HUES64 (cell line): ENCODE results near the gene OR5H15. TPM values are rescaled to one million over a fixed set of nuclear protein-coding genes. Genes with fewer than 3 reads are reported as not detected.
"Not testable (repeated sequence)": the region's sequence is repeated elsewhere in the genome, so short reads cannot be mapped to it uniquely, and the experiment has no call there.

ENCODE experiments used
- H3K27ac ChIP-seq: 2 replicates; pipeline ENCODE4 v1.7.0; 2013; ENCODE audit warnings: low read depth, low read length, inconsistent platforms
- H3K27me3 ChIP-seq: 2 replicates; pipeline ENCODE4 v1.6.1; 2013; ENCODE audit warnings: mild to moderate bottlenecking, low read length; ENCODE audit not compliant: insufficient read depth
- H3K36me3 ChIP-seq: 2 replicates; pipeline ENCODE4 v1.6.1; 2013; ENCODE audit warnings: mild to moderate bottlenecking, low read length; ENCODE audit not compliant: insufficient read depth
- H3K4me1 ChIP-seq: 2 replicates; pipeline ENCODE4 v1.6.1; 2013; ENCODE audit warnings: mild to moderate bottlenecking, low read length, moderate library complexity; ENCODE audit not compliant: insufficient read depth
- H3K4me3 ChIP-seq: 2 replicates; pipeline ENCODE4 v1.5.1; 2013; ENCODE audit warnings: mild to moderate bottlenecking, low read length, moderate library complexity
- H3K9ac ChIP-seq: 2 replicates; pipeline ENCODE4 v1.6.1; 2013; ENCODE audit warnings: mild to moderate bottlenecking, low read depth, low read length
- H3K9me3 ChIP-seq: 2 replicates; pipeline ENCODE4 v1.6.1; 2013; ENCODE audit warnings: low read depth, low read length; ENCODE audit not compliant: insufficient read depth
- WGBS: fragments of 150-250, 120-280 bp; methylation state at CpG from one replicate; pipeline ENCODE4 v1.1.7; 2013; ENCODE audit warnings: missing lambda C conversion rate; 5-methylcytosine and 5-hydroxymethylcytosine counted together
- polyA plus RNA-seq, 2 experiments: library from polyadenylated mRNA; stranded (reverse); fragments of 50-300 nt; gene quantifications; one replicate each; pipeline ENCODE4 v1.2.3, GENCODE V29; 2013

Gene OR5H15
- not detected for polyA plus RNA-seq (2013, experiment 1 of 2)
- not detected for polyA plus RNA-seq (2013, experiment 2 of 2)

- no peaks in the 10 kb centered on the region for H3K4me1 ChIP-seq
These were observed at the start of gene OR5H15 for GRCh38 chr3:98166396-98166795. TSS of gene OR5H15 (plus strand) at chr3:98166696. CDS start at chr3:98168700, 2,004 bp downstream.

GRCh38 chr3:98130421-98130820 is 36.1 kb upstream of the OR5H15 start, which contains the start of gene OR5H1:
TSS of gene OR5H1 (plus strand) at chr3:98130721. CDS start at chr3:98132698, 1,977 bp downstream.
- Histone ChIP-seq H3K27me3 (no peaks in the 10 kb centered on the region), H3K4me3 (no peak within 1 kb of the TSS), H3K36me3 (no peaks in the 10 kb centered on the region), H3K27ac (no peak within 1 kb of the TSS), H3K9me3 (no peaks in the 10 kb centered on the region), H3K9ac (no peak within 1 kb of the TSS), H3K4me1 (no peaks in the 10 kb centered on the region)
- WGBS, result no CpG with 5 or more reads among the region's 1 CpG

More at GRCh38 chr3:98166396-98166795, at the start of gene OR5H15:
- Histone ChIP-seq H3K36me3 (no peaks in the 10 kb centered on the region), H3K27me3 (no peaks in the 10 kb centered on the region), H3K9ac (no peak within 1 kb of the TSS), H3K27ac (no peak within 1 kb of the TSS), H3K4me3 (no peak within 1 kb of the TSS), H3K9me3 (no peaks in the 10 kb centered on the region)
- no CpG with 5 or more reads among the region's 3 CpGs for WGBS

- WGBS, result 100% methylated on average over 1 of the region's 3 CpGs
These were observed 29.9 kb upstream of the OR5H15 start for GRCh38 chr3:98136631-98137030.

GRCh38 chr3:98137826-98138557 is 28.5 kb upstream of the OR5H15 start:
- not testable (repeated sequence) for H3K27ac ChIP-seq, H3K9me3 ChIP-seq, H3K4me1 ChIP-seq, H3K4me3 ChIP-seq, H3K36me3 ChIP-seq, H3K27me3 ChIP-seq, H3K9ac ChIP-seq
- 93% methylated on average over 19 of the region's 23 CpGs for WGBS

More at GRCh38 chr3:98136631-98137030, 29.9 kb upstream of the OR5H15 start:
- H3K27me3 ChIP-seq, result no peaks in the 10 kb centered on the region
- no peaks in the 10 kb centered on the region for H3K9me3 ChIP-seq
- H3K4me1 ChIP-seq, result peaks cover 7% of the 10 kb centered on the region
- H3K4me3 ChIP-seq, result no peak overlapping the region
- H3K9ac ChIP-seq, result no peak overlapping the region
- H3K36me3 ChIP-seq, result no peaks in the 10 kb centered on the region
- H3K27ac ChIP-seq, result no peak overlapping the region

GRCh38 chr3:98140531-98140930 is 26.0 kb upstream of the OR5H15 start:
- Histone ChIP-seq H3K4me1 (peaks cover 7% of the 10 kb centered on the region), H3K36me3 (no peaks in the 10 kb centered on the region), H3K27me3 (no peaks in the 10 kb centered on the region), H3K4me3 (no peak overlapping the region), H3K27ac (no peak overlapping the region), H3K9me3 (no peaks in the 10 kb centered on the region), H3K9ac (no peak overlapping the region)

- H3K9ac ChIP-seq, result no peak within 1 kb of the TSS
- WGBS, result 100% methylated on average over 1 of the region's 1 CpG
These were observed 19.3 kb upstream of the OR5H15 start, which contains the start of gene OR5H14 for GRCh38 chr3:98147179-98147578. TSS of gene OR5H14 (plus strand) at chr3:98147479. CDS start at chr3:98149386, 1,907 bp downstream.

GRCh38 chr3:98148751-98149150 is 17.7 kb upstream of the OR5H15 start:
- Histone ChIP-seq H3K4me1 (no peaks in the 10 kb centered on the region), H3K36me3 (no peaks in the 10 kb centered on the region), H3K27ac (no peak overlapping the region), H3K9me3 (0 out of 2 replicates have a peak, but pooled peaks cover 3% of the 10 kb centered on the region), H3K9ac (no peak overlapping the region), H3K4me3 (no peak overlapping the region), H3K27me3 (no peaks in the 10 kb centered on the region)
- WGBS, result 97% methylated on average over 2 of the region's 3 CpGs

More at GRCh38 chr3:98147179-98147578, 19.3 kb upstream of the OR5H15 start, which contains the start of gene OR5H14:
- H3K4me3 ChIP-seq, result no peak within 1 kb of the TSS
- no peaks in the 10 kb centered on the region for H3K36me3 ChIP-seq
- H3K9me3 ChIP-seq, result 0 out of 2 replicates have a peak, but pooled peaks cover 3% of the 10 kb centered on the region
- H3K4me1 ChIP-seq, result no peaks in the 10 kb centered on the region
- no peak within 1 kb of the TSS for H3K27ac ChIP-seq
- no peaks in the 10 kb centered on the region for H3K27me3 ChIP-seq

- H3K9me3 ChIP-seq, H3K27ac ChIP-seq, H3K9ac ChIP-seq, H3K27me3 ChIP-seq, H3K4me1 ChIP-seq, H3K4me3 ChIP-seq, H3K36me3 ChIP-seq: not testable (repeated sequence)
- WGBS, result 96% methylated on average over 3 of the region's 4 CpGs
These were observed 17.0 kb upstream of the OR5H15 start for GRCh38 chr3:98149456-98149855.

GRCh38 chr3:98151241-98151640 is 15.3 kb upstream of the OR5H15 start:
- Histone ChIP-seq H3K36me3 (no peaks in the 10 kb centered on the region), H3K4me3 (no peak overlapping the region), H3K9ac (no peak overlapping the region), H3K9me3 (0 out of 2 replicates have a peak, but pooled peaks cover 3% of the 10 kb centered on the region), H3K4me1 (no peaks in the 10 kb centered on the region), H3K27me3 (no peaks in the 10 kb centered on the region), H3K27ac (no peak overlapping the region)
- WGBS, result 84% methylated on average over 4 of the region's 5 CpGs

GRCh38 chr3:98171071-98171470 is 4.6 kb downstream of the OR5H15 start:
- 88% methylated on average over 1 of the region's 1 CpG for WGBS
- Histone ChIP-seq H3K4me3 (no peak overlapping the region), H3K36me3 (no peaks in the 10 kb centered on the region), H3K9ac (no peak overlapping the region), H3K27me3 (no peaks in the 10 kb centered on the region), H3K4me1 (no peaks in the 10 kb centered on the region), H3K27ac (no peak overlapping the region), H3K9me3 (peaks cover 21% of the 10 kb centered on the region)

GRCh38 chr3:98172621-98173020 is 6.1 kb downstream of the OR5H15 start:
- Histone ChIP-seq H3K27ac (no peak overlapping the region), H3K4me1 (no peaks in the 10 kb centered on the region), H3K9me3 (peaks cover 21% of the 10 kb centered on the region), H3K4me3 (no peak overlapping the region), H3K27me3 (no peaks in the 10 kb centered on the region), H3K9ac (no peak overlapping the region), H3K36me3 (no peaks in the 10 kb centered on the region)
- WGBS, result 95% methylated on average over 7 of the region's 7 CpGs
